ENCODE measurements around the gene MESD.

The MESD gene

GRCh38 chr15:80904998-80905397, 84.6 kb downstream of the MESD start:
- DNase-seq (ENCODE audit: low read depth), result peak; percentile 46

DNA sequence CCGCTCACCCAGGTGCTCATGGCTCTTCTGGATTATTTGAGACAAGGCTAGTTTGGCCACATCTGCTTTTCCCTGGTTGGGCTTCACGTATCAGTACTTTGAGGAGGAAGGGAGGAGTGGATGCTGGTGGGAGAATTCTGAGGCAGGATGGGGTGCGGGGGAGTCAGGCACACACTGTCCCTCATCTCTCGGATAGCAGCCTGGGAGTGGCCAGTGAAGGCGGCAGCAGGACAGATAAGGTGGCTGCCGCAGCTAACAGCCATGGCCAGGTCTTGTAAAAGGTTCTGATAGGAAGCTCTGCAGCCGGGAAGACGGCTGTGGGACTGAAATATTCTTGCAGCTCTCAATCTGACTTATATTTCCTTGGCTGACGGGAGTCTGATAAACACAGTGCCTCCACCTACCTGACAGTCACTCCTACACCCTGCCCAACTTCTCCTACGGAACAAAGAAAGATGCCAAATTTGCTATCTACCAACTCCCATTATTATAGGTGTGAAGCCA, 87.3 kb downstream of the MESD start:
- DNase-seq (ENCODE audit: low read depth), result no peak

DNA sequence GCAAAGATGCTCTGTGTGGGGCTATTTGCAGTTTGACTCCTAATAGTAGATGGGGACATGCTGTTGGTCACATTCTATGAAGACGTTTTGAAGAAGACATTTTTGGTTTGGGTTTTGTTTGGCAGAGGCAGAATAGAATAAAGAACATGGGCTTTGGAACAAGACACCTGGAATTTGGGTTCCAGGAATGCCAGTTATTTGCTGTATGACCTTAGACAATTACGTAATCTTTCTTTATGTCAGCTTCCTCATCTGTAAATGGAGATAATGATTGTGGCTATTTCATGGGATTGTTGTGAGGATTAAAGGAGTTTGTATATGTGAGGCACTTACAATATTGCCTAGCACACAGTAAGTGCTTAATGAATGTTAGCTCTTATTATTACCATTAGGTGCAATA, 91.6 kb downstream of the MESD start:
- no peak for DNase-seq (ENCODE audit: low read depth)
